GM12873 (cell line): ENCODE data around the gene CDK5.

Source experiments
- TF ChIP-seq, protein P1 (sequence below): IDR thresholded peaks from 2 replicates; pipeline ENCODE4 v1.5.1; 2012; ENCODE audit warnings: low read depth, mild to moderate bottlenecking, moderate library complexity, low read length, control low read depth; ENCODE audit not compliant: insufficient read depth; ENCODE audit errors: missing control alignments

Gene CDK5

DNA sequence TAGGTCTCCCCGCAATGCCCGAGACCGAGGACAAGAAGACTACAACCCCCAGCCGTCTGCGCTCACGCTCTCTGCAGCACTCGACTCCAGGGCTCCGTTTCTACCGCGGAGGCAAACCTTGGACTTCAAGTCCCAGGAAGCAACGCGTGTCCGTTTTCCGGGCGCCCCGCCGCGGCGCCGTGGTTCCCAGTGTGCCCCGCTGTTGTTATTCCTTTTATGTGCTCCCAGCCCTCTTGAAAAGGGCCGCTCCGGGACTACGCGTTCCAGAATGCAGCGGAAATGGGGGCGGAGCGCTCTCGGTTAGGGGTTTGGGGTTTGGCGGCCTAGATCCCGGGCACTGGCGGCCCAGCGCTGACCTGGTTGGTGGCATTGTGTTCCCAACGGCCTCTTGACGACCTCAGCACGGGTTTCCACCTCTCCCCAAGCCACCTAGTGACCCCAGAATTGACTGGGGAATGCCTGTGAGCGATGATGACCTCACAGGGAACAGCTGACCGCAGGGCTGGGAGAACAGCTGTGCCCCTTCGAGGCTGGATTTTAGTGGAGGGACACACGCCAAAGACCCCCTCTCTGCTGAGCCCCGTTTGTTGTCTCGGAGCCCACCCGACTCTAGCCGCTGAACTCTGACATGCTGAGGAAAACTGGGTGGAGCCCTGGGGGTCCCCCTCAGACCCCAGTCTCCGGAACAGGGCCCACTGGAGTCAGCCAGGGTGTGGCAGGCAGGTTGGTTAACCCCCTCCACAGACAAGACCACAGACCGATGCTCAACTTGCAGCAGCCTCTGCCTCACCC is 488 bp upstream of the CDK5 start:
- TF ChIP-seq, protein P1, sequence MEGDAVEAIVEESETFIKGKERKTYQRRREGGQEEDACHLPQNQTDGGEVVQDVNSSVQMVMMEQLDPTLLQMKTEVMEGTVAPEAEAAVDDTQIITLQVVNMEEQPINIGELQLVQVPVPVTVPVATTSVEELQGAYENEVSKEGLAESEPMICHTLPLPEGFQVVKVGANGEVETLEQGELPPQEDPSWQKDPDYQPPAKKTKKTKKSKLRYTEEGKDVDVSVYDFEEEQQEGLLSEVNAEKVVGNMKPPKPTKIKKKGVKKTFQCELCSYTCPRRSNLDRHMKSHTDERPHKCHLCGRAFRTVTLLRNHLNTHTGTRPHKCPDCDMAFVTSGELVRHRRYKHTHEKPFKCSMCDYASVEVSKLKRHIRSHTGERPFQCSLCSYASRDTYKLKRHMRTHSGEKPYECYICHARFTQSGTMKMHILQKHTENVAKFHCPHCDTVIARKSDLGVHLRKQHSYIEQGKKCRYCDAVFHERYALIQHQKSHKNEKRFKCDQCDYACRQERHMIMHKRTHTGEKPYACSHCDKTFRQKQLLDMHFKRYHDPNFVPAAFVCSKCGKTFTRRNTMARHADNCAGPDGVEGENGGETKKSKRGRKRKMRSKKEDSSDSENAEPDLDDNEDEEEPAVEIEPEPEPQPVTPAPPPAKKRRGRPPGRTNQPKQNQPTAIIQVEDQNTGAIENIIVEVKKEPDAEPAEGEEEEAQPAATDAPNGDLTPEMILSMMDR: no peak

DNA sequence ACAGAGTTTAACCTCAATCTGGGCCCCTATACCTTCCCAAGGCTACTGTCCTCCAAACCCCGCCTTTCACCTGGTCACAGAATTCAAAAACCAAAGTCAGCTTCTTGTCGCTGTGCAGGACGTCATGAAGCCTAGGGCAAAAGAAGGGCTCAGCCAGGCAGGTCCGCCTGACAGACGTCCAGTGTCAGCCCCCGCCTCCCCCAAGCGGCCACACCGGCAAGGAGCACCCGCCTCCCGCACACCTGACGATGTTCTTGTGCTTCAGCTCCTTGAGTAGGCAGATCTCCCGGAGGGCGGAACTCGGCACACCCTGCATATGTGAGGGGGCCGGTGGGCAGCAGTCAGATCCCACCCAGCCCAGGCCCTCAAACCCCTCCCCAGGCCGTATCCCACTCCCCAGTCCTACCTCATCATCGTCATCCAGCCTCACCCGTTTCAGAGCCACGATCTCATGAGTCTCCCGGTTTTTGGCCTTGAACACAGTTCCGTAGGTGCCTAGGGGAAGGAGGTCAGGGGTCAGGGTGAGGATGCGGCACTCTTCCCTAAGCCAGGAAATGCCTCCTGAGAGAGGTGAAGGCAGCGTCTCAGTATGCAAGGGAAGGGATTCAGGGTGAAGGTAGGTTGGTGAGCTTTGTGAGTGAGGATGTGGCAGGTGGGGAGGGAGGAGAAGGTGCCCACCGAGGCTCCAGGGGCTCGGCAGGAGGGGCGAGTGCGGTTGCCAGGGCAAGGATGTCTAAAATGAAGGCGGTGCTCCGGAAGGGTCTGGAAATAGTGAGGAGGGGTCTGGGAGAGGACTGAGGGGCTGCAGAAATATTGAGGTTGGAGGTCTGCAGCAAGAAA is 811 bp downstream of the CDK5 start:
- TF ChIP-seq, protein P1: no peak

DNA sequence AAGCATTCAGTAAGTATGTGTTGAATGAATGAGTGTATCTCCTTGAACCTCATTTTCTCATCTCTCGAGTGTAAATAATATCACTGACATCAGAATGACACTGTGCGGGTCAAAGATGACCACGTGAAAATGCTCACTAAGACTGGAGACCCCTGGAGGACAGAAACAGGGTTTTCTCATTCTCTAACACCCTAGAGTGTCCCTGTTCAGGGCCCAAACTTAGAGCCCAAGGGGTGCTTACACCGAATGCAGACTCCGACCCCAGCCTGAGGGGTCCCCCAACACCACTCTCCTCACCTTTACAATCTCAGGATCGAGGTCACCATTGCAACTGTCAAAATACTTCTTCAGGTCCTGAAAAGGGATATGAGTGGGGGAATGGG is 1.4 kb downstream of the CDK5 start:
- TF ChIP-seq, protein P1: no peak

DNA sequence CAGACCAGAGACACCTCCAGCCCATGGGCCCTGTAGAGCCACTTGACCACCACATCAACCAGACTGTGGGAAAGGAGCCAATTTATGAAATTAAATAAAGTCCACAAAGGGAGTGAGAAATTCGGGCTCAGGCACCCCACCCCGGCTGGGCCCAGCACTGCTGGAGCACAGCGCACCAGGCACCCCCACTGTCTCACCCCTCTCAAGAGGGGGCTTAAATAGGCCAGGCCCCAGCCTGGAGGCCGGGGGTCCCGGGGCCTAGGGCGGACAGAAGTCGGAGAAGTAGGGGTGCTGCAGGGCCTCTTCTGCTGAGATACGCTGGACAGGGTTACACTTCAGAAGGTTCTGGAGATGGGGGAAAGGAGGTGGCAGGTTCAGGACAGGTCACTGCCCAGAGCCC is 3.9 kb downstream of the CDK5 start:
- TF ChIP-seq, protein P1: no peak

DNA sequence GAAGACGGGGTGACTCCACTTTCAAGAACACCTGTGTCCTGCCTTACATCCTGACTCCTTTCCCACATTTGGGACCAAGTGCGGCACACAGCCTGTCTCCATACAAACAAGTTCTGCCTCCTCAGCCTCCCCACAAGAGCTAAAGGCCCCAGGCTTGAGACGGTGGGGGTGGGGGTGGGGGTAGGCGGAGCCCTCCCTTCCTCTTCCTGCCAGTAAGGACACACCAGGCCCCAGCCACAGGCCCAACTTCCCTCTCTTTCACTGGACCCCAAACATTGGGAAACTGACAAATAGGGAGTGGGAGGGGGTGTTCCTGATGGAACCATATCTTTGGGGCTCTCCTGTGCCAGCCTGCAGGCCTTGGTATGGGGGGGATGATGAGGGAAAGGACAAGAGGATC is 4.6 kb downstream of the CDK5 start:
- TF ChIP-seq, protein P1: no peak

DNA sequence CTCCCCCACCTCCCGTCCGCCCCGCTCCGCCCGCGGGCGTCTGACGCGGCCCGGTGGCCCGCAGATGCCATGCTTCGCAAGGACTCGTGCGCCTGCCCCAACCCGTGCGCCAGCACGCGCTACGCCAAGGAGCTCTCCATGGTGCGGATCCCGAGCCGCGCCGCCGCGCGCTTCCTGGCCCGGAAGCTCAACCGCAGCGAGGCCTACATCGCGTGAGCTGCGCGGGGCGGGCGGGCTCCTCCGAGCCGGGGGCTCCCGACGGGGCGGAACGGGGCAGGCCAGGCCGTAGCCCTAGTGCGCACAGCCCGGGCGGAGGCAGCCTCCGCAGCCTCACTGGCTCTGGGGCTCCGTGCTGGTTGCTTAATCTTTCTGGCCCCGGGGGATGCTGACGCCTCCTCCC is 6.6 kb downstream of the CDK5 start:
- TF ChIP-seq, protein P1: no peak

DNA sequence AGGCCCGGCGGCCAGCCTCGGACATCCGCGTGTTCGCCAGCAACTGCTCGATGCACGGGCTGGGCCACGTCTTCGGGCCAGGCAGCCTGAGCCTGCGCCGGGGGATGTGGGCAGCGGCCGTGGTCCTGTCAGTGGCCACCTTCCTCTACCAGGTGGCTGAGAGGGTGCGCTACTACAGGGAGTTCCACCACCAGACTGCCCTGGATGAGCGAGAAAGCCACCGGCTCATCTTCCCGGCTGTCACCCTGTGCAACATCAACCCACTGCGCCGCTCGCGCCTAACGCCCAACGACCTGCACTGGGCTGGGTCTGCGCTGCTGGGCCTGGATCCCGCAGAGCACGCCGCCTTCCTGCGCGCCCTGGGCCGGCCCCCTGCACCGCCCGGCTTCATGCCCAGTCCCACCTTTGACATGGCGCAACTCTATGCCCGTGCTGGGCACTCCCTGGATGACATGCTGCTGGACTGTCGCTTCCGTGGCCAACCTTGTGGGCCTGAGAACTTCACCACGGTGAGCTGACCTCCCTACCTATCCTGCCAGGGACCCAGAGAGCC is 8.7 kb downstream of the CDK5 start:
- TF ChIP-seq, protein P1: no peak
